SHP77 treated with DMSO at 0.1 percent for 48 hours (cell line): Measurements from ENCODE around the gene DEF6.
"Not testable (repeated sequence)": the region's sequence is repeated elsewhere in the genome, so short reads cannot be mapped to it uniquely, and the experiment has no call there.

Source experiments
- DNase-seq: peaks from one replicate; lab custom pipeline; 2025; lab: John Stamatoyannopoulos, UW

Gene DEF6

GRCh38 chr6:35310265-35310831 lies 12.7 kb downstream of the DEF6 start:
- no peak for DNase-seq

DNA sequence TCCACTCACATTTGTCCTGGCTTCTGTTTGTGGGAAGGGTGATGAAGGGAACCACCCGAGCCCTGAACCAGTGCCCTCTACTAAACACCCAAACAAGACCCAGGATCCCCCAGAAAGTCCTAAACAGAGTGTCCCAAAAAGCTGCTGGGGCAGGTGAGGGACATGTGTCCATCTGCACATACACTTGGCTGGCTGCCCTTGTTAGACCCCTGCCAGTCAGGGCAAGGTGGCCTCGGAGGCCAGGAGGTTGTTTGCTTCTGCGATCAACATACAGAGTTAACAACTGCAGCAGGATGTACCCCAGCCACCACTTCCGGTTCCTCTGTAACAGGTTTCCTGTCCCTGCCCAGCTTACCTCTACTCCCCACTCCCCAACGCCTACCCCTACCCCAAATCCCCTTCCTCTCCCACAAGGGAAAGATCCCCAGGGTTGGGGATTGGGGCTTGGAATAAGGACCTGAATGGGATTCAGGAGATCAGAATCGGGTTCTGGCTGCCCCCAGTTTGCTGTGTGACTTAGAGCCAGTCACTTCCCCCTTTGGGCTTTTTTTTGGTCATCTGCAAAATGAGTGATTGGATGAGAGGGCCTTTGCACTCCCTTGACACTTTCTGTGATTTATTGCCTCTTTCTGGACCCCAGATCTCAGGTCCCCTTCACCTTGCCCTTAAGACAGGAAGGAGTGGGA lies 13.9 kb downstream of the DEF6 start:
- DNase-seq = no peak

- DNase-seq = no peak
Observed at GRCh38 chr6:35312076-35312800, 14.6 kb downstream of the DEF6 start.

DNA sequence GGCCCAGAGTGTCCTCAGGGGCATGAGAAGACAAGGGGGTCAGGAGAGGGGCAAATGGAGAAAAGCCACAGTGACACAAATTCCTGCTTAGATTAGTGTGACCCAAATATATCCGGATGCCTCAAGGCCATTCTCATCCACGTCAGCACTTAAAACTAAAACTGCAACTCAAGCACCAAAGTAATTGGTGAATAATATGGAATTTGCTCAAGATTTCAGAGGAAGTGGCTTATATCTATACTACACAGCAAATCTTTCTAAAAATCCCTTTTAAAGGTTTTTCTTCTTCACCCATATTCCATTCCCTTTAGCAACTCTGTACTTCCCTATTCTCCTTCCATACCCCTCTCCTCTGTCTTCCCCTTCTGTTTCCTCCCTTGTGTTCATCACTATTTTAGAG lies 15.2 kb downstream of the DEF6 start:
- no peak for DNase-seq

DNA sequence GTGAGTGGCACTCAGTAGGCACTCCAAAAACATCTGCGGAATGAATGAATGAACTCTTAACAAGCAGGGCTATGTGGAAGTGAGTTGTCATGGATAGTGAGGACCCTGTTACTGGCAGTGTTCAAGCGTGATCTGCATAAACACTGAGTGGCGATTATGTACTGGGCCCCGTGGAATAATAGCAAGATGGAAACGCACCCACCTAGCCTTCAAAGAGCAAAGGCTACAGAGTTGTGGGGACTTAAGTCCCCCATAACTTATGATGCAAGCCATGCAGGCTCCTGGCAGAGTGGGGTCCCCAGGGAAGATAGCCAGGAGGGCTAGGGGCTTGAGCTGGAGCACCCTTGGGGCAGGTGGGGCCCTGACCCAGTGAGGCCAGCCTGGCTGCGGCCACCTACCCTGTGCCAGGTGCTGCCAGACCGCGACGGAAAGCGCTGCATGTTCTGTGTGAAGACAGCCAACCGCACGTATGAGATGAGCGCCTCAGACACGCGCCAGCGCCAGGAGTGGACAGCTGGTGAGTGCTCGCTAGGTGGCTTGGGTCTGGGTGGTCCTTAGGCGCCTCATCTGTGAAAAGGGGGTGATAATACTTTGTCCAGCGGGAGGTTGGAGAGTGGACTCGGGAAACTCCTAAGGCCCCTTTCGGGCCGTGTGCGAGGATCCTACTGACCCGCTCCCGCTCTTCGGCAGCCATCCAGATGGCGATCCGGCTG lies 20.0 kb downstream of the DEF6 start:
- DNase-seq = no peak

- DNase-seq = peak; percentile 24
Observed at GRCh38 chr6:35318196-35319171, 20.9 kb downstream of the DEF6 start.

- no peak for DNase-seq
Observed at GRCh38 chr6:35319346-35320030, 21.9 kb downstream of the DEF6 start.

DNA sequence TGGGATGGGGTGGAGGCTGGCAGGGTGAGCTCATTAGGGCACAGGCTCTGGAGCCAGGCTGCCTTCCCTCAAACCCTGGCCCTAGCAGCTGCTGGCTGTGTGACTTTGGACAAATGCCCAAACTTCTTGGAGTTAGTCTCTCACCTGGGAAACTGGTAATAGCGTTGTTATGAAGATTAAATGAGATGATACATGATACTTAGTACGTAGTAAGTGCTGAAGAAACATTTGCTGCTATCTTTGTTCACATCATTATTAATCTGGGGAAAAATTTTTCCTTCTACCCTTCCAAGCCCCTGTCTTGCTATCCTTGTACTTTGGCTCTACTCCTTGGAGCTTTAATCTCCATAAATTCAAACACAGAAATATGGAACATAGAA lies 22.4 kb downstream of the DEF6 start:
- no peak for DNase-seq

DNA sequence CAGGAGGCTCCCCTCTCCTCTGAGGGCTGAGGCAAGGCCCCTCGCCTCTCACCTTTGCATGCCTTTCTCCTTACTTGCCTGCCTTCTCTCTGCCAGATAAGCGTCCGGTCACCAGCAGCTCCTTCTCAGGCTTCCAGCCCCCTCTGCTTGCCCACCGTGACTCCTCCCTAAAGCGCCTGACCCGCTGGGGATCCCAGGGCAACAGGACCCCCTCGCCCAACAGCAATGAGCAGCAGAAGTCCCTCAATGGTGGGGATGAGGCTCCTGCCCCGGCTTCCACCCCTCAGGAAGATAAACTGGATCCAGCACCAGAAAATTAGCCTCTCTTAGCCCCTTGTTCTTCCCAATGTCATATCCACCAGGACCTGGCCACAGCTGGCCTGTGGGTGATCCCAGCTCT lies 23.5 kb downstream of the DEF6 start:
- DNase-seq = no peak

GRCh38 chr6:35327349-35328027 lies 29.9 kb downstream of the DEF6 start:
- DNase-seq = peak; percentile 52

DNA sequence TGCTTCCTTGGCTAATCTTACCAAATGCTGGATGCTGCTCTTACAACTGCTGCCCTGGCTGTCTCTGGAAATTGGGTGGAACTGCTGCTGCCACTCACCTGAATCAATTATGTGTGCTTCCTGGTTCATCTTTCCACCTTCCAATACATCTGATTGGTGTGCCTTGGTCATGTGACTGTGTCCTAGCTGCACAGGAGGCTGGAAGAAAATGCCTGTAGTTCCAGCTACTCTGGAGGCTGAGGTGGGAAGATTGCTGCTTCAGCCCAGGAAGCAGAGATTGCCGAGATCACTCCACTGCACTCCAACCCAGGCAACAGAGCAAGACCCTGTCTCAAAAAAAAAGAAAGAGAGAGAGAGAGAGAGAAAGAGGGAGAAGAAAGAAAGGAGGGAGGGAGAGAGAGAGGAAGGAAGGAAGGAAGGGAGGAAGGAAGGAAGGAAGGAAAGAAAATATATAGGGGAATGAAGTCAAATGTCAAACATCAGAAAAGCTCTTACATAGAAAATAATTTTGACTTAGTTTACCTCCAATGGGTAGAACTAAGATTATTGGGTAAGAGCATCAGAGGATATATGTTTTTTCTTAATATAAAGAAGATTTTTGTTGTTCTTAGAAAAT lies 30.6 kb downstream of the DEF6 start:
- no peak for DNase-seq

- DNase-seq = not testable (repeated sequence)
Observed at GRCh38 chr6:35328965-35329364, 31.3 kb downstream of the DEF6 start.

GRCh38 chr6:35330541-35331119 lies 33.0 kb downstream of the DEF6 start:
- DNase-seq = no peak

- DNase-seq = peak; percentile 72
Observed at GRCh38 chr6:35332074-35332887, 34.7 kb downstream of the DEF6 start.

GRCh38 chr6:35341557-35341956 lies 43.9 kb downstream of the DEF6 start:
- DNase-seq = no peak

GRCh38 chr6:35342258-35343091 lies 44.9 kb downstream of the DEF6 start, which contains the start of gene PPARD:
Gene PPARD (plus strand): TSS chr6:35342558. CDS start chr6:35411088, 68,530 bp downstream.
- peak; percentile 75 for DNase-seq

GRCh38 chr6:35343092-35343834 lies 45.6 kb downstream of the DEF6 start:
- no peak for DNase-seq
